H7 (cell line): ENCODE results near the gene NIPAL1. TPM values are rescaled to one million over a fixed set of nuclear protein-coding genes. Genes with fewer than 3 reads are reported as not detected.

Source experiments
- DNase-seq: peaks from one replicate; pipeline ENCODE4 v3.0.0; 2012
- H3K27me3 ChIP-seq: 2 replicates; pipeline ENCODE4 v1.6.0; 2011; ENCODE audit warnings: mild to moderate bottlenecking, low read length; ENCODE audit not compliant: control insufficient read depth, insufficient read depth
- H3K36me3 ChIP-seq: replicated peaks from 2 replicates; pipeline ENCODE4 v1.5.1; 2011; ENCODE audit warnings: low read length; ENCODE audit not compliant: control insufficient read depth, insufficient read depth
- H3K4me3 ChIP-seq: 2 replicates; pipeline ENCODE4 v1.5.1; 2011; ENCODE audit warnings: low read depth, mild to moderate bottlenecking, control low read depth, low read length, moderate library complexity; ENCODE audit not compliant: insufficient read depth
- total RNA-seq: library from RNA; depleted of rRNA; stranded (reverse); fragments of >200 nt; shearing (Covaris generic); gene quantifications from 2 replicates; pipeline ENCODE4 v1.2.3, GENCODE V29; 2014

The NIPAL1 gene
- total RNA-seq, 1 experiment from 2014 or later, result 1.7 TPM

- no peak overlapping the region for H3K4me3 ChIP-seq
- DNase-seq, result no peak
- no peaks in the 10 kb centered on the region for H3K27me3 ChIP-seq
- H3K36me3 ChIP-seq, result no peaks in the 10 kb centered on the region
Observed at GRCh38 chr4:48064349-48064748, 47.8 kb downstream of the NIPAL1 start.

- Histone ChIP-seq H3K4me3 (no peak overlapping the region), H3K27me3 (no peaks in the 10 kb centered on the region), H3K36me3 (no peaks in the 10 kb centered on the region)
- DNase-seq, result no peak
Observed at GRCh38 chr4:48065587-48066052, 49.0 kb downstream of the NIPAL1 start.

- no peak for DNase-seq
- H3K27me3 ChIP-seq, result no peaks in the 10 kb centered on the region
Observed at GRCh38 chr4:48067536-48067935, 51.0 kb downstream of the NIPAL1 start.

GRCh38 chr4:48068182-48068581 is 51.6 kb downstream of the NIPAL1 start:
- Histone ChIP-seq H3K36me3 (no peaks in the 10 kb centered on the region), H3K4me3 (no peak overlapping the region), H3K27me3 (no peaks in the 10 kb centered on the region)
- no peak for DNase-seq

More at GRCh38 chr4:48067536-48067935, 51.0 kb downstream of the NIPAL1 start:
- no peak overlapping the region for H3K4me3 ChIP-seq
- no peaks in the 10 kb centered on the region for H3K36me3 ChIP-seq

GRCh38 chr4:48069026-48069425 is 52.5 kb downstream of the NIPAL1 start:
- Histone ChIP-seq H3K27me3 (no peaks in the 10 kb centered on the region), H3K36me3 (no peaks in the 10 kb centered on the region), H3K4me3 (no peak overlapping the region)
- DNase-seq, result no peak

- no peaks in the 10 kb centered on the region for H3K36me3 ChIP-seq
- no peak overlapping the region for H3K4me3 ChIP-seq
- H3K27me3 ChIP-seq, result no peaks in the 10 kb centered on the region
- DNase-seq, result no peak
Observed at GRCh38 chr4:48071191-48071590, 54.6 kb downstream of the NIPAL1 start.

GRCh38 chr4:48073567-48074103 is 57.1 kb downstream of the NIPAL1 start:
- H3K27me3 ChIP-seq, result no peaks in the 10 kb centered on the region
- H3K4me3 ChIP-seq, result no peak overlapping the region
- no peaks in the 10 kb centered on the region for H3K36me3 ChIP-seq
- DNase-seq, result no peak

- H3K36me3 ChIP-seq, result no peaks in the 10 kb centered on the region
- H3K4me3 ChIP-seq, result no peak overlapping the region
- H3K27me3 ChIP-seq, result no peaks in the 10 kb centered on the region
- DNase-seq, result no peak
Observed at GRCh38 chr4:48074657-48075056, 58.1 kb downstream of the NIPAL1 start.

GRCh38 chr4:48078425-48078824 is 61.9 kb downstream of the NIPAL1 start:
- Histone ChIP-seq H3K27me3 (no peaks in the 10 kb centered on the region), H3K36me3 (no peaks in the 10 kb centered on the region), H3K4me3 (no peak overlapping the region)
- DNase-seq, result no peak

- no peaks in the 10 kb centered on the region for H3K36me3 ChIP-seq
- H3K27me3 ChIP-seq, result no peaks in the 10 kb centered on the region
- no peak for DNase-seq
- no peak overlapping the region for H3K4me3 ChIP-seq
Observed at GRCh38 chr4:48078862-48079655, 62.5 kb downstream of the NIPAL1 start.

- no peak for DNase-seq
- H3K4me3 ChIP-seq, result no peak overlapping the region
- no peaks in the 10 kb centered on the region for H3K36me3 ChIP-seq
- no peaks in the 10 kb centered on the region for H3K27me3 ChIP-seq
Observed at GRCh38 chr4:48079972-48080391, 63.4 kb downstream of the NIPAL1 start.

GRCh38 chr4:48081196-48081595 is 64.6 kb downstream of the NIPAL1 start:
- H3K4me3 ChIP-seq, result no peak overlapping the region
- no peak for DNase-seq
- no peaks in the 10 kb centered on the region for H3K27me3 ChIP-seq
- no peaks in the 10 kb centered on the region for H3K36me3 ChIP-seq

- H3K36me3 ChIP-seq, result no peaks in the 10 kb centered on the region
- no peak overlapping the region for H3K4me3 ChIP-seq
- DNase-seq, result no peak
- H3K27me3 ChIP-seq, result no peaks in the 10 kb centered on the region
Observed at GRCh38 chr4:48082956-48083355, 66.4 kb downstream of the NIPAL1 start.

GRCh38 chr4:48085821-48086589 is 69.4 kb downstream of the NIPAL1 start:
- DNase-seq, result no peak
- H3K27me3 ChIP-seq, result no peaks in the 10 kb centered on the region
- no peak overlapping the region for H3K4me3 ChIP-seq
- H3K36me3 ChIP-seq, result no peaks in the 10 kb centered on the region
